ENCODE data around the gene ADGRL4. TPM values are rescaled to one million over a fixed set of nuclear protein-coding genes. Genes with fewer than 3 reads are reported as not detected.

The ADGRL4 gene
- total and polyA plus RNA-seq, 3 experiments from 2014 or later: not detected

DNA sequence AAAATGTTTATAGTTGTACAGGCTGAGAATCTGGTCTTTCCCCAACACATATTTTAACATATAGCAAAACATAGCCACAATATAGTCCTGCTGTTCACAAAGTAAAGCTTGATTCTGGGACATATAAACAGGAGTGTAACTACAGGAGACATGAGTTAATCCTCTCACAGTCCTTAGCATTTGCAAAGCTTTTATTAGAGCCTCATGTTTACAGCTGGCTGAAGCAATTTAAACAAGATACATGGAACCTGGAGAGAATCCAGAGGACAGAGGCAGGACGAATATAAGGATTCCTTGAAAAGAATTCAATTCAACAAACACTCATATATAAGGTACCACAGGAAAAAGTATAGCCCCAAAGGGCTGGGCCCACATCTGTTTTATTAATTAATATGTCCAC lies 163.4 kb downstream of the ADGRL4 start:
- ChIA-PET CTCF (no interaction called here), POLR2A (no interaction called here)
- H3K36me3 Mint-ChIP-seq: no peaks in the 10 kb centered on the region
- no peak overlapping the region for H3K27ac Mint-ChIP-seq
- Histone ChIP-seq H3K27me3 (ENCODE audit: insufficient read depth, low read length, poor library complexity, severe bottlenecking) (no peaks in the 10 kb centered on the region), H3K4me3 (ENCODE audit: low read length) (no peak overlapping the region), H3K4me1 (ENCODE audit: insufficient read depth, low read length) (no peaks in the 10 kb centered on the region), H3K9me3 (ENCODE audit: low read length) (no peaks in the 10 kb centered on the region), H3K36me3 (ENCODE audit: insufficient read depth, low read length) (no peaks in the 10 kb centered on the region), H3K27ac (ENCODE audit: low read depth, low read length) (no peak overlapping the region)
- no peaks in the 10 kb centered on the region for H3K27me3 Mint-ChIP-seq
- peaks cover 0 to 3% (median 0%) of the 10 kb centered on the region in 5 donors for H3K9me3 Mint-ChIP-seq
- H3K4me1 Mint-ChIP-seq: no peaks in the 10 kb centered on the region
- DNase-seq: no peak
- H3K4me3 Mint-ChIP-seq: no peak overlapping the region

DNA sequence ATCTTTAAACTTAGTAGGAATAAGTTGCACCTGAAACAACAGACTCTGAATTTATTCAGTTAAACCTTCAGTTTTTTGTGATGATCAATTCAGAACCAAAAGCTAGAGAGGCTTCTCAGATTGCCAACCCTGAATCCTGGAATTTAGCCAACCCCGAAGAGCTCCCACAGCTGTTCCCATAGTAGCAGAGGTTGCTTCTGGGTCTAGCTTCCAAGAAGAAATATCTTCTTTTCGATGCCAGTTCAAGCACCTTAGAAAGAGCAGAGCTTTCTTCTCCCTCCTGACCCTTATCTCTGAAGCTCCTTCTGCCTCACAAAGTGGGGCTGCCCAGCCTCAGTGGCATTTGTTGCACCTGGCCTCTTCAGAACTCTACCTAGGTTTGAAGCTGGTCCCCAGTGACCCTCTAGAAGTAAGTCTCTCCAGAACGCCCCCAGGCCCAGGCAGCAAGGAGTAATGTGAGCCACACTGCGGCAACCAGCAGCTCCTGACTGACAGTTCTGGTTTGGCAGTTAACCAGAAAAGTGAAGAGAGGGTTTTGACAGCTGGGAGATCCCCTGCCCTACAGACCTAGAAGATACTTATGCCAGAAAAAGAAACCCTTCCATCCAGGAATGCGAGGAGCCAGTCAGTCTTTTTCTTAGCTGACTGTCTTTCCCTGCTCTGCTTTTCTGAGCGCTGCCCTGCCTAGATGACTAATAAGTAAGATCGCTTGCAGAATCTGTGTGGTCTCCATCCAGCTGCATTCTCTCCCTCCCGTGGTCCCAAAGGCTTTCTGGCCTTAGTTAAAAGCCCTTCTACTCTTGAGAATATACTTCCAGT lies 165.9 kb downstream of the ADGRL4 start:
- Mint-ChIP-seq H3K9me3 (peaks cover 0 to 3% (median 0%) of the 10 kb centered on the region in 5 donors), H3K27me3 (no peaks in the 10 kb centered on the region), H3K4me1 (peaks cover 7 to 14% (median 8%) of the 10 kb centered on the region in 3 donors), H3K4me3 (peak overlapping the region in 1 of 7 donors; percentile 2), H3K27ac (no peak overlapping the region), H3K36me3 (no peaks in the 10 kb centered on the region)
- no peaks in the 10 kb centered on the region for H3K9me3 ChIP-seq (ENCODE audit: low read length)
- H3K4me3 ChIP-seq (ENCODE audit: low read length): no peak overlapping the region
- no peaks in the 10 kb centered on the region for H3K27me3 ChIP-seq (ENCODE audit: insufficient read depth, low read length, poor library complexity, severe bottlenecking)
- POLR2A ChIA-PET: no interaction called here
- H3K27ac ChIP-seq (ENCODE audit: low read depth, low read length): no peak overlapping the region
- H3K4me1 ChIP-seq (ENCODE audit: insufficient read depth, low read length): peaks cover 6% of the 10 kb centered on the region
- DNase-seq: no peak
- H3K36me3 ChIP-seq (ENCODE audit: insufficient read depth, low read length): no peaks in the 10 kb centered on the region
- CTCF ChIA-PET: no interaction called here

All from CD8-positive, alpha-beta memory T cell (primary cell).